Liver (tissue), 2 donors: ENCODE measurements around the gene PCF11.

Source experiments
- CTCF ChIP-seq: fragments of 150-350 bp; IDR thresholded peaks from 2 replicates; pipeline ENCODE4 v1.5.1; 2017; ENCODE audit warnings: improper control_type of control experiment, low read depth, low read length; ENCODE audit not compliant: missing input control
- YY1 ChIP-seq: IDR thresholded peaks from 2 replicates; pipeline ENCODE4 v1.6.1; 2016; ENCODE audit warnings: antibody characterized with exemption, mild to moderate bottlenecking
- donor health status: healthy.

- TF ChIP-seq CTCF (no peak), YY1 (no peak)
Measured at GRCh38 chr11:83116015-83116641, 40.8 kb upstream of the PCF11 start.
